Stimulated activated CD8-positive, alpha-beta memory T cell treated with anti-CD3 and anti-CD28 coated beads, Interleukin-7, amount 100 ng/mL, for 1 hour (primary cell): ENCODE measurements around the gene DYNLT2.
"Not testable (repeated sequence)": the region's sequence is repeated elsewhere in the genome, so short reads cannot be mapped to it uniquely, and the experiment has no call there.

Experiments
- DNase-seq, 2 donors: peaks; one replicate each; pipeline ENCODE4 v3.0.0-alpha.2; 2020; ENCODE audit warnings: low read depth in 2 of 2

Gene DYNLT2

GRCh38 chr6:169701311-169701953 is 49.9 kb downstream of the DYNLT2 start:
- no peak for DNase-seq

DNA sequence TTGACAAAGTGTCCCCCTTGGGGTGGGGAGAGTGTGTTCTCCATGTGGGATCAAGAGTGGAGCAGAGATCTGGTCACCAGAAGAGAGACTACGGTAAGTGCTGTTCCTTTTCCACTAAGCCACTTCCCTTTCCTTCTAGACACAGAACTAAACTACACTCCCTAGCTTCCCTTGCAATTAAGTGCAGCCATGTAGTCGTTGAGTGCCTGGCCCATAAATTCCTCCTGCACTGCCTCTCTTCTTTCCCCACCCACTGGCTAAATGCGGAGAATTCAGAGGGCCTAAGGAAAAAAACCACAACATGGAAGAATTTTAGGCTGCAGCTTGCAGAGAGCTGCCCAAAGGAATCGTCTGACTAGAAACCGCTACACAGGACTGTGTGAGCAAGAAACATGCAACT is 51.1 kb downstream of the DYNLT2 start:
- no peak for DNase-seq

- not testable (repeated sequence) for DNase-seq
Measured at GRCh38 chr6:169697115-169697514, 54.3 kb downstream of the DYNLT2 start.

- no peak for DNase-seq
Measured at GRCh38 chr6:169695131-169695530, 56.2 kb downstream of the DYNLT2 start.

DNA sequence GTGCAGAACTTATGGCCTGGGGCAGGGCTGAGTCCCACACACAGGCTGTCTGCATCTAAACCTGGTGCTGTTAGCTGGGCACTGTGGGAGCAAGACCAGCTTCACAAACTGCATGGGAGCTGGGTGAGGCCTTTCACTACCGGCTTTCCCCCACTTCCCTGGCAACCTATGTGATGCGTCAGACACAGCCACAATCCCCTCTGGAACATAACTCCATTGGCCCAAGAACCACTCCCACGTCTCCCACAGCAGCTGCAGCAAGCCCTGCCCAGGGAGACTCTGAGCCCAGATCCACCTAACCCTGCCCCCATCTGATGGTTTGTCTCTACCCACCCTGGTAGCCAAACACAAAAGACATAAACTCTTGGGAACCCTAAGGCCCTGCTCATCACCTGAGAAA is 58.9 kb downstream of the DYNLT2 start:
- DNase-seq: no peak

- DNase-seq: no peak
Measured at GRCh38 chr6:169691260-169691659, 60.1 kb downstream of the DYNLT2 start.
